Measurements from ENCODE around the gene LYST.
"Not testable (repeated sequence)": the region's sequence is repeated elsewhere in the genome, so short reads cannot be mapped to it uniquely, and the experiment has no call there.

LYST gene

GRCh38 chr1:235648407-235648907, 218.2 kb downstream of the LYST start:
- Histone ChIP-seq H3K27me3 (ENCODE audit: control insufficient read depth, insufficient read depth, low read length) (peaks cover 29% of the 10 kb centered on the region), H3K4me3 (ENCODE audit: low read length) (peak overlapping the region; percentile 71), H3K9me3 (replicated peaks; ENCODE audit: low read length) (no peaks in the 10 kb centered on the region), H3K9ac (ENCODE audit: low read depth, low read length) (no peak overlapping the region), H3K36me3 (ENCODE audit: insufficient read depth, low read length) (no peaks in the 10 kb centered on the region), H3K4me2 (ENCODE audit: low read length) (peak overlapping the region; percentile 94), H3K4me1 (ENCODE audit: control insufficient read depth, insufficient read depth, low read length) (peaks cover 19% of the 10 kb centered on the region)

GRCh38 chr1:235647537-235647936, 219.2 kb downstream of the LYST start:
- H3K4me1 ChIP-seq (ENCODE audit: control insufficient read depth, insufficient read depth, low read length), result peaks cover 19% of the 10 kb centered on the region

GRCh38 chr1:235646463-235646862, 220.2 kb downstream of the LYST start:
- Histone ChIP-seq H3K4me2 (ENCODE audit: low read length) (no peak overlapping the region), H3K4me1 (ENCODE audit: control insufficient read depth, insufficient read depth, low read length) (peaks cover 19% of the 10 kb centered on the region), H3K9me3 (replicated peaks; ENCODE audit: low read length) (no peaks in the 10 kb centered on the region), H3K27me3 (ENCODE audit: control insufficient read depth, insufficient read depth, low read length) (peaks cover 31% of the 10 kb centered on the region), H3K36me3 (ENCODE audit: insufficient read depth, low read length) (no peaks in the 10 kb centered on the region), H3K4me3 (ENCODE audit: low read length) (no peak overlapping the region), H3K9ac (ENCODE audit: low read depth, low read length) (no peak overlapping the region)

More at GRCh38 chr1:235647537-235647936, 219.2 kb downstream of the LYST start:
- not testable (repeated sequence) for H3K36me3 ChIP-seq (ENCODE audit: insufficient read depth, low read length); H3K4me2 ChIP-seq (ENCODE audit: low read length); H3K4me3 ChIP-seq (ENCODE audit: low read length); H3K9ac ChIP-seq (ENCODE audit: low read depth, low read length); H3K9me3 ChIP-seq (replicated peaks; ENCODE audit: low read length)
- peaks cover 32% of the 10 kb centered on the region for H3K27me3 ChIP-seq (ENCODE audit: control insufficient read depth, insufficient read depth, low read length)

GRCh38 chr1:235644693-235645305, 221.9 kb downstream of the LYST start:
- no peak overlapping the region for H3K4me3 ChIP-seq (ENCODE audit: low read length)
- H3K4me1 ChIP-seq (ENCODE audit: control insufficient read depth, insufficient read depth, low read length), result peaks cover 12% of the 10 kb centered on the region
- peaks cover 19% of the 10 kb centered on the region for H3K27me3 ChIP-seq (ENCODE audit: control insufficient read depth, insufficient read depth, low read length)
- no peak overlapping the region for H3K9ac ChIP-seq (ENCODE audit: low read depth, low read length)
- no peaks in the 10 kb centered on the region for H3K36me3 ChIP-seq (ENCODE audit: insufficient read depth, low read length)
- no peak overlapping the region for H3K4me2 ChIP-seq (ENCODE audit: low read length)
- no peaks in the 10 kb centered on the region for H3K9me3 ChIP-seq (replicated peaks; ENCODE audit: low read length)

GRCh38 chr1:235643837-235644692, 222.6 kb downstream of the LYST start:
- Histone ChIP-seq H3K27me3 (ENCODE audit: control insufficient read depth, insufficient read depth, low read length) (peaks cover 19% of the 10 kb centered on the region), H3K4me1 (ENCODE audit: control insufficient read depth, insufficient read depth, low read length) (peaks cover 7% of the 10 kb centered on the region), H3K4me2 (ENCODE audit: low read length) (no peak overlapping the region), H3K9me3 (replicated peaks; ENCODE audit: low read length) (no peaks in the 10 kb centered on the region), H3K9ac (ENCODE audit: low read depth, low read length) (no peak overlapping the region), H3K4me3 (ENCODE audit: low read length) (no peak overlapping the region), H3K36me3 (ENCODE audit: insufficient read depth, low read length) (no peaks in the 10 kb centered on the region)

GRCh38 chr1:235642943-235643371, 223.7 kb downstream of the LYST start:
- Histone ChIP-seq H3K4me1 (ENCODE audit: control insufficient read depth, insufficient read depth, low read length) (no peaks in the 10 kb centered on the region), H3K27me3 (ENCODE audit: control insufficient read depth, insufficient read depth, low read length) (peaks cover 19% of the 10 kb centered on the region)

GRCh38 chr1:235642011-235642942, 224.4 kb downstream of the LYST start:
- peak overlapping the region; percentile 45 for H3K4me2 ChIP-seq (ENCODE audit: low read length)
- no peak overlapping the region for H3K9ac ChIP-seq (ENCODE audit: low read depth, low read length)
- H3K4me3 ChIP-seq (ENCODE audit: low read length), result no peak overlapping the region
- no peaks in the 10 kb centered on the region for H3K36me3 ChIP-seq (ENCODE audit: insufficient read depth, low read length)
- no peaks in the 10 kb centered on the region for H3K9me3 ChIP-seq (replicated peaks; ENCODE audit: low read length)
- H3K4me1 ChIP-seq (ENCODE audit: control insufficient read depth, insufficient read depth, low read length), result no peaks in the 10 kb centered on the region
- peaks cover 17% of the 10 kb centered on the region for H3K27me3 ChIP-seq (ENCODE audit: control insufficient read depth, insufficient read depth, low read length)

More at GRCh38 chr1:235642943-235643371, 223.7 kb downstream of the LYST start:
- Histone ChIP-seq H3K36me3 (ENCODE audit: insufficient read depth, low read length) (no peaks in the 10 kb centered on the region), H3K9ac (ENCODE audit: low read depth, low read length) (no peak overlapping the region), H3K4me3 (ENCODE audit: low read length) (no peak overlapping the region), H3K4me2 (ENCODE audit: low read length) (no peak overlapping the region), H3K9me3 (replicated peaks; ENCODE audit: low read length) (no peaks in the 10 kb centered on the region)

- Histone ChIP-seq H3K9me3 (replicated peaks; ENCODE audit: low read length) (no peaks in the 10 kb centered on the region), H3K27me3 (ENCODE audit: control insufficient read depth, insufficient read depth, low read length) (peaks cover 4% of the 10 kb centered on the region), H3K4me3 (ENCODE audit: low read length) (no peak overlapping the region), H3K4me2 (ENCODE audit: low read length) (no peak overlapping the region), H3K4me1 (ENCODE audit: control insufficient read depth, insufficient read depth, low read length) (no peaks in the 10 kb centered on the region), H3K36me3 (ENCODE audit: insufficient read depth, low read length) (no peaks in the 10 kb centered on the region), H3K9ac (ENCODE audit: low read depth, low read length) (no peak overlapping the region)
These were observed 226.1 kb downstream of the LYST start for GRCh38 chr1:235640580-235640979.

GRCh38 chr1:235639226-235640205, 227.2 kb downstream of the LYST start:
- no peaks in the 10 kb centered on the region for H3K4me1 ChIP-seq (ENCODE audit: control insufficient read depth, insufficient read depth, low read length)
- H3K9me3 ChIP-seq (replicated peaks; ENCODE audit: low read length), result no peaks in the 10 kb centered on the region
- no peak overlapping the region for H3K4me2 ChIP-seq (ENCODE audit: low read length)
- H3K9ac ChIP-seq (ENCODE audit: low read depth, low read length), result no peak overlapping the region
- H3K27me3 ChIP-seq (ENCODE audit: control insufficient read depth, insufficient read depth, low read length), result peaks cover 4% of the 10 kb centered on the region
- H3K4me3 ChIP-seq (ENCODE audit: low read length), result no peak overlapping the region
- H3K36me3 ChIP-seq (ENCODE audit: insufficient read depth, low read length), result no peaks in the 10 kb centered on the region

GRCh38 chr1:235638612-235639011, 228.1 kb downstream of the LYST start:
- not testable (repeated sequence) for H3K9ac ChIP-seq (ENCODE audit: low read depth, low read length); H3K27me3 ChIP-seq (ENCODE audit: control insufficient read depth, insufficient read depth, low read length); H3K36me3 ChIP-seq (ENCODE audit: insufficient read depth, low read length); H3K9me3 ChIP-seq (replicated peaks; ENCODE audit: low read length); H3K4me2 ChIP-seq (ENCODE audit: low read length); H3K4me3 ChIP-seq (ENCODE audit: low read length); H3K4me1 ChIP-seq (ENCODE audit: control insufficient read depth, insufficient read depth, low read length)

Measured in skeletal muscle satellite cell (primary cell).